CD4-positive, alpha-beta T cell treated with Interleukin-15 for 1 hour (primary cell): ENCODE data around the gene TMPRSS5.
"Not testable (repeated sequence)": the region's sequence is repeated elsewhere in the genome, so short reads cannot be mapped to it uniquely, and the experiment has no call there.

Experiments
- DNase-seq: peaks from one replicate; pipeline ENCODE4 v3.0.0-alpha.2; 2020

Gene TMPRSS5

DNA sequence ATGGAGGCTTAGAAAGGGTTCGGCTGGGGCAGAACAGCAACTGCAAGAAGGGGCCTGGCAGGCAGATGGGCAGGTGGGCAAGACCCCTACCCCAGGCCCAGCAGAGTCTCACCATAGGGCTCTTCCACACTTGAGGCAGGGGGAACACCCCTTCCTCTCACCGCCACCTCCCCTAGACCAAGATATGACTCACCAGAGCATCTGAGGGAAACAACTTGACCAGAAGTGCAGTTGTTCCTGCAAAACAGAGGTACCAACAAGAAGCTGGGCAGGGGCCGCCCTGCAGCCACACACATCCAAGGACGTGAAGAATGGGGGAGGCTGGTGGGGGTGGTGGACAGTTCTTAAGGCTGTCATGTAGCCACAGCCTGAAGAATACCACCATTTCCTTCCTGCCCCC lies 10.9 kb downstream of the TMPRSS5 start:
- no peak for DNase-seq

DNA sequence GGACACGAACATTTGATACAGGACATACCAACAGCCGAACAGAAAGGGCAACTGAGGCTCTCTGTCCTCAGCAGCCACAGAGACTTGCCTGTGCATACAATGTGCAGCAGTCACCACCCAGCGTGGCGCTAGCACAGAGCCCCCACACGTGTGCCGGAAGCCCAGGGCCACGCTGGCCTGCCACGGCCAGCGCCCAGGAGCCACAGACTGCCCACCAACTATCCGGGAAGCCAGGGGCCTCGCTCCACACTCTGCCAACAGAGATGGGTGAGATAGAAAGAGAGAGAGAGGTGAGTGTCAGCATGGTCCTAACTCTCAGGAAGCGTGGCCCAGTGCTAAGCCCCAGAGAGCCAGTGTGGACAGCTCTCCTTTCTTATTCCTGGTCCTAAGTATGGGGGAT lies 11.7 kb downstream of the TMPRSS5 start:
- DNase-seq, result no peak

DNA sequence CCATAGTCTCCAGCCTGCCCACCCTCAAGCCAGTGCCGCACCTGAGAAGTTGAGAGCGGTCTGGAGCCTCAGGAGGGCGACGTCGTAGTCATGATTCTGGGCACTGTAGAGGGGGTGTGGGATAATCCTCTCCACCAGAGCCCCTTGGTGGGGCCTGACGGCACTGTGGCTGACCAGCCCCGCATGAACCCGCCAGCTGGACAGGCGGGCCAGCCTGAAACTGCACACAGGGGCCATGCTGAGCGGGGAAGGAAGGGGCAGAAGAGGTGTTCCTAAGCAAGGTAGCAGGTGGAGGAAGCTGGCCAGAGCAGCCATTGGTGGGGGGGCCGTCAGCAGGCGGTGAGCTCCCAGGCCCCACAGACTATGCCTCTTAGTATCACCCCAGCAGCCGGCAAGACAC lies 13.1 kb downstream of the TMPRSS5 start:
- no peak for DNase-seq

DNA sequence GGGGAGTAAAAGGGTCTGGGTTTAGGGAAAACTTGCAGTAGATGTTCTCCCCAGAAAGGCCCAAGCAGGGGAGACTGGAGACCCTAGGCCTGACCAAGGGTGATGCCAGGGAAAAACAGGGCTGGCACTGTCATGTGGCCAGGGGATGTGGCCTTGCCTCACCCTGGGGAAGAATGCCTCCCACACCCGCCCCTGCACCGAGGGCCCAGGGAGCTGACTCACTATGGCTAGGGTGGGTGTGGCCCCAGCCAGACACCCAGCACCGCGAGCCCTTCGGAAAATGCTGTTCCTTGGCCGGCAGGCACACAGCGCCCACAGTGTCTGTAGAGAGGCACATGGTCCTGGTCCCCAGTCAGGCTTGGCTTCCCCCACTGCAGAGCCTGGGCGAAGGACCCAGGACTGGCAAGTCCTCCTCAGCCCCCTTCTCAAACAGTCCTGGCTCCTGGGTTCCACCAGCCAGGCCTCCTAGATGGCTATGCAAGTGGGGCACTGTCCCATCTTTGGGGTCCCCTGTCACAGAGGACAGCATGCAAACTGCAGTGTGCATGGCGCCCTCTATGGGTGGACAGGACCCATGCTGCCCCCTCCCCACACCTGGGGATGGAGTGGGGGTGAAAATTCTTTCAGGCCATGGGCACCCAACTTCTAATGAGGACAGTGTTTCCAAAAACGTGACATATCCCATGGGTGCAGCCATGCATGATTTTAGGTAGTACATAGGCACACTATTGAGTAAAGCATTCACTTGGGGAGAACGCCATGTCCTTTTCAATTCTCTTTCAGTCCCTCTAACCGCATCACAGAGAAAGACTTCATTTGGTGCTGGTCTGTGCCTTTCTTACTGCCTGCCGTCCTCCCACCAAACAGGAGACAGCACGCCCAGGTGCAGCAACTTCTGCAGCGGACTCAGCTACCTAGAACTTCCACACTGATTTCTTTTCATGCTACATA lies 15.2 kb downstream of the TMPRSS5 start:
- DNase-seq, result no peak

DNA sequence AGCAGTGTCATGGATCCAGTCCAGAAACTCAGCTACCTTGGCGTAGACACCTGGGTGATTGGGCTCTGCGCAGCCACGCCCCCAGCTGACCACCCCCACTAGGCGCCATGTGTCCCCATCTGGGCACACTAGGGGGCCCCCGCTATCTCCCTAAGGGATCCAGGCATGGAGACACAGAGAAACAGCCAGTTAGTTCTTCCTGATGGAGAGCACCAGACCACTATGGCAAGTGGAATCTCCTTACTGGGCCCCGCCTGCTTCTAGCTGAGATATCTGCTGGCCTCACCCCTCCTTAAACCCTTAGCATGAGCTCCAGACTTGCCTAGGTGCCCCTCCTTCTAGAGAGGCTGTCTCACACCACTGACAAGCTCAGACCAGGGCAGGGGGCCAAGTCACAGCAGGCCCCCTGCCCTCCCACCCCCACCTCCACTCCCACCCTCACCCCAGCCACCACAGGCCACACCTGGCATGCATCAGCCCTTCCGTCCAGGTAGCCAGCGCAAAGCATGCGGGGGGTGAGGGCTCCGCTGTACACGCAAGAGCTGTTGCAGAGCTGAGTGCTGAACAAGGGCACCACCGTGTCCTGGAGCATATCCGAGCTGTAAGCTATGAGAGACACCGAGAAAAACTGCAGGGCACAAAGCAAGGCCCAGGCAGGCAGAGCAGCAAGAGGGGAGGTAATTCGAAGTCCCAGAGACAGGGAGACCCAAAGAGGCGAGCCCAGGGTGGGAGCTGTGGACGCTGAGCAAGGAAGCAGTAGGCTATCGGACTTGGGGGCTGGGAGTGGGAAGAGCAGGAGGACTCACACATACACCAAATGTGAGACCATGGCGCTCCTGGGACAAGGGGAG lies 16.1 kb downstream of the TMPRSS5 start:
- no peak for DNase-seq

DNA sequence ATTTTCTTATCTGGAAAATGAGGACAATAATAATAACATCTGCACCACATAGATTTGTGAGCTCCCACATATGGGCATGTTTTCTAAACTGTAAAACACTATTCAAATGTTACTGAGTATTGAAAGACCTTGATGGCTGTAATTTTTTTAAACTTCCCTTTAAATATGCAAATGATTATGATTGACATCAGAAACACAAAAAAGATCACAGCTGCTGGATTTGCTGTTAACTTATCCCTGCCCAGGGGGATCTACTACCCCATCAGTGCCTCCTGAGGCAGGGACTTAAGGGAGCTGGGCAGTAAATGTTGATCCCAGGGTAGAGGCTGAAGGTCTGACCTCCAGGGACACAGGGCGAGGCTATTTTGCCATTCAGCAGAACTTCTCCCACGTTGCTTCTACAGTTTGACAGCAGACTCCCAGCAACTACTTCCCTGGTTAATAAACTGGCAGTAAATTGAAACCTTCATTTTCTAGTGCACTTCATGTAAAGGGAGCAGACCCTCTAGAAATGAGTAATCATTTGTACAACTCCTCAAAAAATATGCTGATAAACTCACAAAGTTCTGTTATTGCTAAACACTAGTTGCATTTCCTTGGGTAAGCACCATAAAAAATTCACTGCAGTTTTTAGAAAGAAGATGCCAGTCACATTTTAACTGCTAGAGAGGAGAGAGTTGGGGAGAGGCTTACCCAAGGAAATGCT lies 20.3 kb downstream of the TMPRSS5 start:
- DNase-seq, result no peak

DNA sequence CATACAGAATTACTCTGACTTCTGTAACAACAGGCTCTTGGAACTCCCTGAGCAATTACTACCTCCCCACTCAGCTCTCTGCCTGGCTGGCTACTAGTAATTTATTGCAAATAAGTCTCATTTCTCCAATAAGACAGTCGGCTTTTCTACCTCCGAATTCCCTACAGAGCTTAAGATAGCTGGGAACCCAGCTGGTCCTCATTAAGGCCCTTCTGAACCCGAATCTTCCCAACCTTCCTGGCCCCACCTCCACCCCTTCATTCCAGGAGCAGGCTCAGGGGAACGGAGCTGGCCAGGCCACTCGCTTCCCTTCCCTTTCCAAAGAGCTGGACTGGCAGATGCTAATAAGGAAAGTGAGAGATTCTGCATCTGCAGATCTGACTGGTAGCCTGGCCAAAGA lies 21.6 kb downstream of the TMPRSS5 start:
- no peak for DNase-seq

DNA sequence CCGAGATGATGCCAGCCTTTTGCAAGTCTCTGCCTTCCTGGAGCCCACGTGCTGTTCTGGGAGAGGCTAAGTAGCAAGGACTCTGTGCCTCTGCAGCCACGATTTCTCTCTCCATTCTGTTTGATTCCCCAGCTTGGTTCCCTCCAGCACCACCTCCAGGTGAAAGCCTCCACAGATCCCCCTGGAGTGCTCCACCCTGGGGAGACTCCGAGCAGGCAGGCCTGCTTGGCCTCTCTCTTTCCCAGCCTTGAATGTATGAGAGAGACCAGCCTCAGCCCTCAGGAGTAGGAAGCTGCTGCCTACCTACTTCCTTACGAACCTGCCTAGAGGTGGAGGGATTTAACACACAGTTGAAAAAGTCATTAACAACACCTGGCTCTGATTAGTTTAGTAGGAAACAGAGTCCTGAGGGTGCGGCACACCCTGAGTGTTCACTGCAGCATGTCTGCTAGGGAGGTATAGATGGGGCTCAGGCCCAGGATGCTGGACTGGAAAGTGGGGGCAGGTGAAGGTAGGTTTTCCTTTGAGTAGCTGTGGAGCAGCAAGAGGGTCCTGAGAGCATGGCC lies 22.5 kb downstream of the TMPRSS5 start:
- DNase-seq, result no peak

DNA sequence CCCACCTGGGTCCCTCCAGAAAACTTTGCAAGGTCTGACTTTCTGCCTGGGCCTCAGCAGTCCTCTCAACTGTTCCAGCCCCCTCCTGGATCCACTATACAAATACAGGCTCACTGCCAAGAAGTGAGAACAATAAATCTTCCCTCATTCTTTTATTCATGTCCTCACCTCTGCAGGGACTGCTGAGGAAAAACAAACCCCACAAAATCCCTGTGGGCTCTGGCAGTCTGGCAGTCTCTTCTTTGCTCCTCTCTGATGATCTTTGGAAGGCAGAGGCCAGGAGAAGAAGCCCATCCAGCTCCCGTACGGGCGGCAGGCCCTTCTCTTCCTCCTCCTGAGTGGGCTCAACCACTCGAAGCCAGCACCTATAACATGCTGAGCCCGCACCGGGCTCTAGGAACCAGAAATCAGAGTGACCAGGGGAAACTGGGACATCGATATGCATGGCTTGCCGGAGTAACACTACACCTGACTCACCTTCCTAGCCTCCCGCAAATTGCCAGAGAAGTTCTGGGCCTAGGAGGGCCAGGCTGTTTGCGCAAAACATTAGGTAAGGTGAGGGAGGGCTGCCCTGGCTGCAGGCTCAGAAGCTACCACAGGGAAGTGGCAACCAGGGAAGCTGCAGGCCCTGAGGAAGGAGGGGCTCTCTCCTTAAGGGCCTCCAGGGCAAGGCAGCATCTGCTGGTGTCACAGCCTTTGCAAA lies 24.2 kb downstream of the TMPRSS5 start:
- no peak for DNase-seq

DNA sequence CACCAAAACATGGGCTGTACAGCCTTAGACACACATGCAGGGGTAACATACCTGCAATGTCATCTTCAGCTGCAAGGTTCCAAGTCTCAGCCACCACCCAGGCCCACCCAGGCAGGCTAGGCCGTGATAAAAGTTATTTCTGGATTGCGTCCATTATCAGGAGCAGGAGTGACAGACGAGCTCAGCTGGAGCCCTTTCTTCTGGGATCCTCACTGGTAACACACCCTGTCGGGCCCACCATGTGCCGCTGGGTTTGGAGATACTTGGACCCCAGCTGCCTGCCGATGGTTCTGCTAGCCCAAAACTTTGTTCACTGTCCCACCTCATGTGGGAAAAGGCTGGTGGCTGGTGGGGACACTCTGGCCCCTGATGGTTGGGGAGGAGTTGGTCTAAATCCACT lies 24.8 kb downstream of the TMPRSS5 start:
- no peak for DNase-seq

DNA sequence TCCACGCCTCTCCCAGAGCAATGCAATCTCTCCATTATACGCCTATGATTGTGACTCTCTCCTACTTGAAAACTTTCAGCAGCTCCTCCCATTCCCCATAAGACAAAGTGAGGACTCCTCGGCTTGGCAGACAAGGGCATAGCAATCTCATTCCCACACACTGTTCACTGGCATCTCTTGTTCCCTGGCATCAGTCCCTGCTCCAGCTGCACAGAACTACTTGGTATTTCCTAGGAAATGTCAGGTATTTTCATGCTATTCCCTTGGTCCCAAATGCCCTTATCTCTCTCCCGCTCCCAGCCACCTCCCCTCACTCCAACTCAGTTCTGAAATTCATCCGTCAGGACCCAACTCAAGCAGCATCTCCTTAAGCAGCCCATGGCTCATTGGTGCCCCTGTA lies 28.4 kb downstream of the TMPRSS5 start:
- DNase-seq, result no peak

DNA sequence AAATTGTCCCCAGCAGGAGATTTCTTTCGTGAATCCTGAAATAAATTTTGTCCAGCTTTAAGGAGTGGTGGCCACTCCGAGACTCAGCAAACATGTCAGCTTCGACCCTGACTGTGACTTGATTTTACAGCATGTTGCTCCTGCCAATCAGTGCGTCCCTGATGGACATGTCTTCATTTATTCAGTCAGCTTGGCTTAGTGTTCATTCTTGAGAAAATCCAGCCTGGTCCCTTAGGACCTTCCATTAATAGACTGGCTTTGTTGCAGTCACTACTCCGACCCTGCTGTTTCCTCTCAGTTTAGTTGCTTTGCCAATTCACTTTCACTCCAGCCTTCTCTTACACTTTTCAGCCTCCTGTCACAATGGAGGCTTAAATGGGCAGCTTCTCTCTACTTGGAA lies 30.5 kb downstream of the TMPRSS5 start:
- no peak for DNase-seq

DNA sequence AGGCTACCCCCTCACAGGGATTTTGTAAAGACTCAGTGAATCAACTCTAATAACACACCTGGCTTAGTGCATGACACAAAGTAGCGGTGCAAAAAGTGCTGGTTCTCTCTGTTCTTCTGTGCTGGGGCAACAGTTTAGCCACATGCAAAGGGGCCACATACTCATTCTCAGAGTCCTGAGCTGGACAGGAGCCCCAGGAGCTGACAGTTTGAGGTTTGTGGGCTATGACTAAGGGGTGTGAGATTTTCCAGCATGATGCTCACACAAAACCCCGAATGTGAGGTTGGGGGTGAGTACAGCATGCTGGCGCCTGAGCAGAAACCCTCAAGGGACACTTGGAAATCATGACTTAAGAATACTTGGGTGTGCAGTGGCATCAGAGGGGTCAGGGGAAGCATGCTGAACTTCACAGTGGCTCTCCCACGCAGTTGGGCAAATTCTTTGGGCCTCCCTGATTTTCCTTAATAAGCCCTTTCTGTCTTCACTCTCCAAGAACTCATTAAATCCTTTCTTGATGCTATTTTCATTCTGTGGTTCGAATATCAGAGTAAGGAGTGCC lies 31.0 kb downstream of the TMPRSS5 start:
- no peak for DNase-seq

DNA sequence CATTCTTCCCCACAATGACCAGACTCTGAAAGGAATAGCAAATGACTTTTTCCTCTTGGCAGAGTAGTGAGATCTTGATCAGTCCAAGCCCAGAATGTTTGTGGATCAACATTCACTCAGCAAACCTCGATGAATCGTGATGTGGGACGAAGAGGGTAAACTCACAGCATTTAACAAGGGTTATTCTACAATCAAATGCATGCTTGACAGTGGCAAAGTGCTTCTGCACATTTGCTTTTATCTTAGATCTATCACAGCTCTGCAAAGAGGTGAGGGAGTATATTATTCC lies 31.8 kb downstream of the TMPRSS5 start:
- DNase-seq, result no peak

DNA sequence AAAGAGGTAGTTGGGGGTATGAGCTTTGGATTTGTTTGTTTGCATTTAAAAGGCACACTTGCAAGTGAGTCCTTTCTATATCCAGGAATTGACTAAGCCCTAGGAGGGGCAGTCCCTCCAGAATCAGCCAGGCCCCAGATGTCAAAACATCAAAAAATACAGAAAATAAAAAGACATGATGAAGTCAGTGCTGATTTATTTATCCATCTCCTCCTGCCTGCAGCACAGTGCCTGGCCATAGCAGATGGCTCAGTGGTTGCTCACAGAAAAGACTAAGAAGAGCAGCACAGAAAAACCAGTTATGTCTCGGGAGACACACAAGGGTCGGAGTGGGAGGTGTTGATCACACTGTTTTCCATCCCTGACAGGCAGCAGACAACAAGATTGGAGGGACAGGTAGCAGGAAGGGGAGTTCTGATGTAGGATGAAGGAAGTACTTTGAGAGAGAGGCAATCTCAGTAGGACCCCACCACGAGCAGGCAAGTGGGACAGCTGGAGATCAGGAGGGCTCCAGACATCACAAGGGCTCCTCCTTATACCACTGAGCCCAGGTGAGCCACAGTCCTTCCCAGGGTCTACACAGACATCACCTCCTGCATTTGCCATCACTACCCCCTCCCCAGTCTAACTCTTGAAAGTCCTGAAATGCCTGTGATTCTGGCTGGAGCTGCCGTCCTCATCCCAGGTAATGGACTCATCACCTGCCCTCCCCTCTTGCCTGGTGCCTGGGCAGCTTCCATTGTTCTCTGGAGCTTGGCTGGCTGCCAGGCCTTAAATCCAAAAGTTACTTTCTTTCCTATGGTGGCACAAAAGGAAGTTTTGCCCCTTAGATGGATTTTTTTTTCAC lies 32.3 kb downstream of the TMPRSS5 start:
- no peak for DNase-seq

DNA sequence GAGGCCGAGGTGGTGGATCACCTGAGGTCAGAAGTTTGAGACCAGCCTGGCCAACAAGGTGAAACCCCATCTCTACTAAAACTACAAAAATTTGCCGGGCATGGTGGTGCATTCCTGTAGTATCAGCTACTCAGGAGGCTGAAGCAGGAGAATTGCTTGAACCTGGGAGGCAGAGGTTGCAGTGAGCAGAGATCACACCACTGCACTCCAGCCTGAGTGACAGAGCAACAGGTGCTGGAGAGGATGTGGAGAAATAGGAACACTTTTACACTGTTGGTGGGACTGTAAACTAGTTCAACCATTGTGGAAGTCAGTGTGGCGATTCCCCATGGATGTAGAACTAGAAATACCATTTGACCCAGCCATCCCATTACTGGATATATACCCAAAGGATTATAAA lies 34.2 kb downstream of the TMPRSS5 start:
- not testable (repeated sequence) for DNase-seq

DNA sequence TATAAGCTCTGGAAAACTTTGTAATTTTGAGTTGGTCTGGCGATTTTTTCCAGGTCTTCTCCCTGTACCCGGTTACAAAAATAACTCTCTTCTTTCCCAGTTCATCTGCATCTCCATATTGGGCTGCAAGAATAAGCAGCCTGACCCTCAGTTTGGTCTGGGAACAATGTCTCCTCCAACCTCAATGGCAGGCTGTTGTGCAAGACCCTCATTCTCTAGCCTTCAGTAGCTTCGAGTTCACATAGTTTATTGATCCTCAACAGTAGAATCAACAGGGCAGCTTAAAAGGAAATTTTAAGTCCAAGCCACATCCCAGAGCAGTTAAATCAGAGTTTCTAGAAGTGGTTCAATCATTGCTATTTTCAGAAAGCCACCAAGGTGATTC lies 35.3 kb downstream of the TMPRSS5 start:
- no peak for DNase-seq

DNA sequence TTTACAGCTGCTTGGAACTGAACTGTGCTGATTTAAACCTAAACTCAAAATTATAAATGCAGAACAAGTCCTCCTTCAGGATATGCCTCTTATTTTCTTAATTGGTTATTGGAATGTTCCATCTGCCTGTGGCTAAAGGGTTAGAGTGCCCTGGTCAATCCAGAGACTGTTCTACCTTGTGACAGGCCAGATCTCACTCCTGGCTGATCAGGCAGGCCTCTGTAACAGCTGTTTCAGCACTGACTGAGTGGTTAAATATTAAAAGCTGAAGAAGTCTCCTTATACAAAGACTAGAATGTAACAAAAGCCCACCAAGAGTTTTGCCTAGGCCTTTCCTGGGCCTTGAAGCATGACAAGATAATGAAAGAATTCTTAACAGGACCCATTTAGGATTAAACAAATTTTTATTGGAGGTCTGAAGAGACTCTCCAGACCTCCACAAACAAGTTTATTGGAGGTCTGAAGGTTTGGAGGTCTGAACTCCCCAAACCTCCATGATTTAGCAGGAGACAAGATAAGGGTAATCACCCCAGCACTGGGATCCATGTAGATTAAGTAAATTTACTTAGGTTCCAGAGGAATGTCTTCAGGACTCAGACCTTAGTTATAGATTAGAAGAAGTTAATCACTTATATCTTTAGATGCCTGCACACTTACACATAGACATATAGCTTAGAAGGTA lies 35.8 kb downstream of the TMPRSS5 start:
- DNase-seq, result no peak

DNA sequence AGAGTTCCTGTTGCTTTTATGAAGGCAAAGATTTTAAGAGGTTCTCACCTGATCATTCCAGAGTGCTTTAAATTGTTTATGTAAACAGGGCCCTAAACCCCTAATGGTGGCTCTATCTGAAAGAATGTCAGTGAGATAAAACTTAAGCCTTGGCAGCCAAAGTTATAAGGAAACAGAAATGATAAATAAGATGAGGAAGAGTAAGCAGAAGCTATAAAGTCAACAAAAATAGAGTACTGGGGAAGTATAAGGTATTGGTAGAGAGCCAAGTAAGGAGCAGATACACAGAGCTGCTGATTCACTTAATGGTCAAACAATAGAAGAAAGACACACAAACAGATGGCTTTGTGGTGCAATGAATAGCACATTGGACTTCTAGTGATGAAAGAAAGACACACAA lies 37.9 kb downstream of the TMPRSS5 start:
- DNase-seq, result no peak

DNA sequence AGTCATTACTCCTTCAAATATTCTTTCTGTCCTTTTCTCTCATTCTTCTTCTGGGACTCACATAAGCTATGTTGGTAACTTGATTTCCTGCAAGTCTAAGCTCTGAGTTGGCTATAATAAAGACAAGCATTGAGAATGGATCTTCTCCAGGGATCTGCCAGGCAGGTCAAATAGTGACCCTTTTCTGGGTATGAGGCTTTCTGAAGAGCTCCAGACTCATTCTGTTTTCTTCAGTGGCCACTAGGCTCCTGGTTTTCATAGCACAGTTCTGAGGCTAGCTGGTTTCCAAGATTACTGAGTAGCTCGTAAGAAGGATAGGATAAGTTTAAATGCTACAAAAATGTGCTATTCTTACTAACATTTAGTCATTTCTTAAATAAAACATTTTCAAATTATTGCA lies 38.3 kb downstream of the TMPRSS5 start:
- no peak for DNase-seq

DNA sequence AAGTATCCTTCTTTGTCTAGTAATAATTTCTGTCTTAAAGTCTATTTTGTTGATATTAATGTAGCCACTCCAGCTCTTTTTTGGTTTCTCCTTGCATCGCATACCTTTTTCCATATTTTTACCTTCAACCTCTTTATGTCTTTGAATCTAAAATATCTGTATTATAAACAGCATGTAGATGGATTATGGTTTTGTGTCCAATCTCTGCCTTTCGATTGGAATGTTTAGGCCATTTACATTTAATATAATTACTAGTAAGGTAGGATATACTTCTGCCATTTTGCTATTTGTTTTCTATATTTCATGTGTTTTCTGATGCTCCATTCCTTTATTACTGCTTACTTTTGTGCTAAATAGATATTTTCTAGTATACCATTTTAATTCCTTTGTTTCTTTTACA lies 39.5 kb downstream of the TMPRSS5 start:
- DNase-seq, result no peak
